ENCODE results near the gene MOCS2.

DNA sequence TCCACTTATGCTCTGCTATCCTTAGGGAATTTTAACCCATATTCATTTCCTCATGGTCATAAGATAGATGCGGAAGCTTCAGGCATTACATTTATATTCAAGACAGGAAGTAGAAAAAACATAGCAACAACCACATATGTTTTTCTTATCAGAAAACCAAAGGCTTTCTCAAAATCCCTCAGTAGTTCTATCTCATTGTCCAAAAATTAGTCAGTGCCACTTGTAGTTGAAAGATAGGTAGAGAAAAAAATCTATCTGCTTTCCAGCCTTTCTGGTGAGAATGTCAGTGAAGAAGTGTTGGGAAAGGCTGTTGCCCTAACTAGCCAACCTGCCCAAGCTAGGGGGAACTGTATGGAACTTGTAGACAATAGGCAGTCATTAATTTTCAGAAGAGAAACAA is 23.5 kb upstream of the MOCS2 start:
- no peak for TF ChIP-seq EZH2 (IDR thresholded peaks at IDR 0.05; ENCODE audit: low read depth)
- no peak for TF ChIP-seq CTCF (conservative IDR thresholded peaks at IDR 0.05)
